ENCODE measurements around the gene FUBP1. TPM values are rescaled to one million over a fixed set of nuclear protein-coding genes. Genes with fewer than 3 reads are reported as not detected.

FUBP1 gene
- total RNA-seq, 1 donor from 2014 or later, result 318 TPM

DNA sequence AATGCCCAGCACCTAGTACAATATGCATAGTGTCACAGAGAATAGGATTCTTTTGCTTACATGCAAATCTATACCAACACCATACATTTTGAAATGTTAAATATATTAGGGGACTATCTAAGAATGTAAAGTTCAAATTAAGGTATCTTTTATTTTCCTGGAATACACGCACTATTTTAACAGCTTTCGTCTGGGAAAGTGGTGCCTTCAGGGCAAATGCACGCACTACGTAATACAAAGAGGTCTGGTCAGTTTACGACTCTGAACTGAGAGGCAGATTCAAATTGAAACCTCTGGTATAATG is 931 bp downstream of the FUBP1 start:
- no peak overlapping the region for H3K4me3 Mint-ChIP-seq
- no peaks in the 10 kb centered on the region for H3K27me3 Mint-ChIP-seq (ENCODE audit: low read depth)
- H3K4me1 Mint-ChIP-seq, result peaks cover 39% of the 10 kb centered on the region
- DNase-seq (ENCODE audit: low read depth, low spot score), result no peak
- H3K9me3 Mint-ChIP-seq, result no peaks in the 10 kb centered on the region
- TF ChIP-seq, protein P1, sequence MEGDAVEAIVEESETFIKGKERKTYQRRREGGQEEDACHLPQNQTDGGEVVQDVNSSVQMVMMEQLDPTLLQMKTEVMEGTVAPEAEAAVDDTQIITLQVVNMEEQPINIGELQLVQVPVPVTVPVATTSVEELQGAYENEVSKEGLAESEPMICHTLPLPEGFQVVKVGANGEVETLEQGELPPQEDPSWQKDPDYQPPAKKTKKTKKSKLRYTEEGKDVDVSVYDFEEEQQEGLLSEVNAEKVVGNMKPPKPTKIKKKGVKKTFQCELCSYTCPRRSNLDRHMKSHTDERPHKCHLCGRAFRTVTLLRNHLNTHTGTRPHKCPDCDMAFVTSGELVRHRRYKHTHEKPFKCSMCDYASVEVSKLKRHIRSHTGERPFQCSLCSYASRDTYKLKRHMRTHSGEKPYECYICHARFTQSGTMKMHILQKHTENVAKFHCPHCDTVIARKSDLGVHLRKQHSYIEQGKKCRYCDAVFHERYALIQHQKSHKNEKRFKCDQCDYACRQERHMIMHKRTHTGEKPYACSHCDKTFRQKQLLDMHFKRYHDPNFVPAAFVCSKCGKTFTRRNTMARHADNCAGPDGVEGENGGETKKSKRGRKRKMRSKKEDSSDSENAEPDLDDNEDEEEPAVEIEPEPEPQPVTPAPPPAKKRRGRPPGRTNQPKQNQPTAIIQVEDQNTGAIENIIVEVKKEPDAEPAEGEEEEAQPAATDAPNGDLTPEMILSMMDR (conservative IDR thresholded peaks at IDR 0.05), result no peak
- no peak overlapping the region for H3K27ac Mint-ChIP-seq (ENCODE audit: unreplicated experiment)
- peaks cover 10% of the 10 kb centered on the region for H3K36me3 Mint-ChIP-seq (ENCODE audit: low read depth)

DNA sequence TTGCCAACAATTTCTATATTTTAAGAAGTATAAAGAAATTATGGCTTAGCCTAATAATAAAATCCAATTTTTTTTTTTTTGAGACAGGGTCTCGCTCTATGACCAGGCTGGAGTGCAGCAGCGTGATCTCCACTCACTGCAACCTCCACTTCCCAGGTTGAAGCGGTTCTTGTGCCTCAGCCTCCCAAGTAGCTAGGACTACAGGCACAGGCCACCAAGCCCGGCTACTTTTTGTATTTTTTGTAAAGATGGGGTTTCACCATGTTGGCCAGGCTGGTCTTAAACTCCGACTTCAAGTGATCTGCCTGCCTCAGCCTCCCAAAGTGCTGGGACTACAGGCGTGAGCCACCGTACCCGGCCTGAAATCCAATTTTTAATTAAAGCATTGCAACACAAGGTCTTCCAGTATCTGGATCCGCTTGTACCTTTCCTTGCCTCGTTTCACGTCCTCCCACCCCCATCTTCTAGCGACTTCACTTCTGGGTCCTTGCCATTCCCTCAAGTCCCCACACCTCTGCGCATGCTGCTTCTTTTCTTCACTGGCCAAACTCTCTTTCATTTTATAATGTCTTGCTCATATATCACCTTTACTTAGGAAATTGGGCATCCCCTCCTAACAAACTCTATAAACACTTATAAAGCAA is 2.3 kb downstream of the FUBP1 start:
- Mint-ChIP-seq H3K27me3 (ENCODE audit: low read depth) (no peaks in the 10 kb centered on the region), H3K4me3 (no peak overlapping the region), H3K27ac (ENCODE audit: unreplicated experiment) (no peak overlapping the region), H3K36me3 (ENCODE audit: low read depth) (peaks cover 16% of the 10 kb centered on the region), H3K4me1 (peaks cover 41% of the 10 kb centered on the region), H3K9me3 (no peaks in the 10 kb centered on the region)
- DNase-seq (ENCODE audit: low read depth, low spot score), result no peak
- TF ChIP-seq, protein P1 (conservative IDR thresholded peaks at IDR 0.05), result no peak

DNA sequence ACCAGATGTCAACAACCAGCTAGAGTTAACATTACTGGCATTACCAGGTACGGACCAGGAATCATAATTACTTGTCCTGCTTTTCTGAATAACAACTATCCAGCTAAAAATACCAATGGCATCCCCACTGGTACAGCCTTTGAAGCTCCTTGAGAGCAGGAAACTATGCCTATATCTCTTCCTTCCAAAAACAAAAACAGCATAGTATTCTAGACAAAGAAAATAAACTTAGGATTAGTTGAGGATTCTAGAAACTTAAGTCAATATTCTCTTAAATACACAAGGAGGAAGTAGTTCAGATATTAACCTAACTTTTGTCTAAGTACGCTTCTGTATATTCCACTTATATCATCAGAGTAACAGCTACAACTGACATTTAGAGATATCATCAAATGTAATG is 3.0 kb downstream of the FUBP1 start:
- Mint-ChIP-seq H3K9me3 (no peaks in the 10 kb centered on the region), H3K27me3 (ENCODE audit: low read depth) (no peaks in the 10 kb centered on the region), H3K27ac (ENCODE audit: unreplicated experiment) (peak overlapping the region; percentile 55), H3K4me1 (peaks cover 44% of the 10 kb centered on the region), H3K4me3 (no peak overlapping the region), H3K36me3 (ENCODE audit: low read depth) (peaks cover 20% of the 10 kb centered on the region)
- TF ChIP-seq, protein P1 (conservative IDR thresholded peaks at IDR 0.05), result no peak
- DNase-seq (ENCODE audit: low read depth, low spot score), result no peak

DNA sequence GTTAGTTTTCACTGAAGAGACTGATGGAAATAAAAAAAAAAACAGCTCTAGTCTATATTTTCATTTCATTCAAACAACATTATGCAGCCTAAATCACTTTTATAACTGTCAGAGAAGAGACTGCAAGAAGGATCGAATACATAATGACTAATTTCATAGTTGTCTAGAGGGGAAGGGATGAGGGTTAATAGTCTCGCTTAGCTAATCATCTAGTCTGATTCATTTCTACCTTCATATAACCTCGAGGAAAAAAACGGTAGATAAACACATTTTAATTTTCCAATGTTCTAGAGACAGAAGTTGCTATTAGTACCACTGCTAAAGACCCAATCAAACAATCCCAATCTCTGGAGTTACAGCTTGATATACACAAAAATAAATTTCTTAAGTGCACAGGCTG is 3.5 kb downstream of the FUBP1 start:
- Mint-ChIP-seq H3K9me3 (no peaks in the 10 kb centered on the region), H3K4me1 (peaks cover 38% of the 10 kb centered on the region), H3K27me3 (ENCODE audit: low read depth) (no peaks in the 10 kb centered on the region), H3K27ac (ENCODE audit: unreplicated experiment) (no peak overlapping the region), H3K4me3 (no peak overlapping the region), H3K36me3 (ENCODE audit: low read depth) (peaks cover 20% of the 10 kb centered on the region)
- DNase-seq (ENCODE audit: low read depth, low spot score), result no peak
- TF ChIP-seq, protein P1 (conservative IDR thresholded peaks at IDR 0.05), result no peak

DNA sequence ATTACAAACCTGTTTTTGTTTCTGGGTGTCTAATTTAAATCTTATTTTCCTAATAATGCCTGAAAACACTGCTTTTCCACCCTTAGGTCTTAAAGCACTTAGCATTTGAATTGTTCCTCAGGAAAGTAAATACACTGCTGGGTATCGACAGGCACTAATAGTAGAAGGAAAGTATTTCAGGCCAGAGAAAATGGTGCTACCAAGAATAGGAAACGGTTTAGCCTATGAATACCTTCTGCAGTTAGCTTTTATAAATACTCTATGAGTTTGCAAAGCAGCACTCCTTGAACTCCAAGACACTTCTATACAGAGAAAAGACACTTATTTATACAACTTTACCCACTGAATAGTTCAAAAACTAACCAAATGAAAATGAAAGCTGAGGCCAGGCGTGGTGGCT is 6.8 kb downstream of the FUBP1 start:
- peak overlapping the region; percentile 58 for H3K4me3 Mint-ChIP-seq
- no peak for DNase-seq (ENCODE audit: low read depth, low spot score)
- H3K27me3 Mint-ChIP-seq (ENCODE audit: low read depth), result no peaks in the 10 kb centered on the region
- H3K9me3 Mint-ChIP-seq, result no peaks in the 10 kb centered on the region
- H3K27ac Mint-ChIP-seq (ENCODE audit: unreplicated experiment), result no peak overlapping the region
- peaks cover 29% of the 10 kb centered on the region for H3K36me3 Mint-ChIP-seq (ENCODE audit: low read depth)
- TF ChIP-seq, protein P1 (conservative IDR thresholded peaks at IDR 0.05), result no peak
- H3K4me1 Mint-ChIP-seq, result peaks cover 35% of the 10 kb centered on the region

All from neural crest cell (in vitro differentiated cells).